ENCODE data around the gene DBF4. TPM values are rescaled to one million over a fixed set of nuclear protein-coding genes. Genes with fewer than 3 reads are reported as not detected.

The DBF4 gene
- total and polyA plus RNA-seq, 2 of the 4 experiments (the other 2 are of a cell fraction), result 6.4 to 7.2 TPM

- Histone ChIP-seq H2AFZ (replicated peaks; ENCODE audit: low read length, poor library complexity) (no peak overlapping the region), H2AK5ac (ENCODE audit: low read depth, low read length) (no peak overlapping the region), H3K9me1 (ENCODE audit: insufficient read depth, low read length) (no peaks in the 10 kb centered on the region), H2AK9ac (replicated peaks; ENCODE audit: low read depth, low read length, poor library complexity) (no peak overlapping the region), H3K14ac (replicated peaks; ENCODE audit: low read depth, low read length) (no peak overlapping the region), H3K18ac (ENCODE audit: low read depth, low read length) (no peak overlapping the region), H3K23ac (ENCODE audit: low read depth, low read length) (no peak overlapping the region), H3K56ac (ENCODE audit: extremely low read depth, insufficient read depth, low read length) (no peak overlapping the region), H3K27ac (ENCODE audit: insufficient read depth, low read length) (no peak overlapping the region), H3K27me3 (ENCODE audit: control insufficient read depth, insufficient read depth, low read length) (no peaks in the 10 kb centered on the region), H2BK20ac (ENCODE audit: low read depth, low read length) (no peak overlapping the region), H3K4ac (ENCODE audit: low read depth, low read length) (no peak overlapping the region), H3K4me1 (ENCODE audit: control insufficient read depth, insufficient read depth, low read length) (no peaks in the 10 kb centered on the region), H3K79me1 (ENCODE audit: low read depth in 1 of 2, low read length in 2 of 2) (no peaks in the 10 kb centered on the region), H3K9me3 (ENCODE audit: control insufficient read depth, insufficient read depth, low read length) (no peaks in the 10 kb centered on the region), H3K36me3 (ENCODE audit: control insufficient read depth, insufficient read depth, low read length) (no peaks in the 10 kb centered on the region), H4K91ac (ENCODE audit: insufficient read depth, low read depth, low read length) (no peak overlapping the region), H4K5ac (ENCODE audit: low read depth, low read length) (no peak overlapping the region), H2BK120ac (ENCODE audit: low read depth, low read length) (no peak overlapping the region), H3K4me3 (ENCODE audit: insufficient read depth, low read depth, low read length) (no peak overlapping the region), H2BK5ac (ENCODE audit: low read depth, low read length, poor library complexity, severe bottlenecking) (no peak overlapping the region), H3K9ac (ENCODE audit: low read depth, low read length) (no peak overlapping the region), H2BK15ac (ENCODE audit: low read depth, low read length) (no peak overlapping the region), H4K8ac (ENCODE audit: low read depth in 2 of 2, low read length in 2 of 2) (no peak overlapping the region), H4K20me1 (ENCODE audit: insufficient read depth, low read length) (no peaks in the 10 kb centered on the region), H3K4me2 (ENCODE audit: low read depth, low read length) (no peak overlapping the region)
- intact Hi-C loops (cut with micrococcal nuclease) (no loop called here), dilution Hi-C loops (cut with HindIII; ENCODE audit: low sequenced_read_pairs, unreplicated experiment) (no loop called here), in situ Hi-C loops (cut with MboI; ENCODE audit: low sequenced_read_pairs) (no loop called here)
- TF ChIP-seq SMC3 (IDR thresholded peaks at IDR 0.05; ENCODE audit: low read depth, low read length), result no peak
- no peak for TF ChIP-seq RCOR1 (IDR thresholded peaks at IDR 0.05; ENCODE audit: insufficient replicate concordance, low read length)
- TF ChIP-seq BHLHE40 (IDR thresholded peaks at IDR 0.05; ENCODE audit: low read depth, low read length), result no peak
- TF ChIP-seq MXI1 (IDR thresholded peaks at IDR 0.05; ENCODE audit: borderline replicate concordance, low read depth, low read length), result no peak
- no peak for TF ChIP-seq POLR2A (IDR thresholded peaks at IDR 0.05; ENCODE audit: low read depth, low read length)
- TF ChIP-seq MAZ (IDR thresholded peaks at IDR 0.05; ENCODE audit: borderline replicate concordance, low read depth, low read length), result no peak
- no peak for TF ChIP-seq RAD21 (IDR thresholded peaks at IDR 0.05; ENCODE audit: low read length)
- no peak for TF ChIP-seq CTCF (conservative IDR thresholded peaks at IDR 0.05; ENCODE audit: low read depth, low read length)
- no peak for TF ChIP-seq CHD1 (IDR thresholded peaks at IDR 0.05; ENCODE audit: low read depth, low read length)
- no peak for TF ChIP-seq FOS (IDR thresholded peaks at IDR 0.05; ENCODE audit: low read depth, low read length)
- TF ChIP-seq RFX5 (IDR thresholded peaks at IDR 0.05; ENCODE audit: low read depth, low read length), result no peak
- TF ChIP-seq, protein P1, sequence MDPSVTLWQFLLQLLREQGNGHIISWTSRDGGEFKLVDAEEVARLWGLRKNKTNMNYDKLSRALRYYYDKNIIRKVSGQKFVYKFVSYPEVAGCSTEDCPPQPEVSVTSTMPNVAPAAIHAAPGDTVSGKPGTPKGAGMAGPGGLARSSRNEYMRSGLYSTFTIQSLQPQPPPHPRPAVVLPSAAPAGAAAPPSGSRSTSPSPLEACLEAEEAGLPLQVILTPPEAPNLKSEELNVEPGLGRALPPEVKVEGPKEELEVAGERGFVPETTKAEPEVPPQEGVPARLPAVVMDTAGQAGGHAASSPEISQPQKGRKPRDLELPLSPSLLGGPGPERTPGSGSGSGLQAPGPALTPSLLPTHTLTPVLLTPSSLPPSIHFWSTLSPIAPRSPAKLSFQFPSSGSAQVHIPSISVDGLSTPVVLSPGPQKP (IDR thresholded peaks at IDR 0.05; ENCODE audit: borderline replicate concordance, low read depth, low read length), result no peak
- TF ChIP-seq CEBPB (IDR thresholded peaks at IDR 0.05; ENCODE audit: low read depth, low read length), result no peak
- TF ChIP-seq MAFK (IDR thresholded peaks at IDR 0.05; ENCODE audit: low read depth, low read length), result no peak
- CTCF ChIA-PET, result no interaction called here
- DNase-seq (no peak), ATAC-seq (ENCODE audit: low read depth) (no peak)
- no TSS peak for BruUV-seq (replicated peaks)
- POLR2A ChIA-PET (ENCODE audit: unreplicated experiment), result no interaction called here
- no CpG with 5 or more reads among the region's 4 CpGs for WGBS, 2 experiments (ENCODE audit: extremely low coverage in 2 of 2, insufficient read length in 1 of 2)
Measured at GRCh38 chr7:87941138-87941537, 64.8 kb downstream of the DBF4 start.

All from IMR-90 (cell line).